GM21723 (cell line): Measurements from ENCODE around the gene KCNQ2.
"Not testable (repeated sequence)": the region's sequence is repeated elsewhere in the genome, so short reads cannot be mapped to it uniquely, and the experiment has no call there.

ENCODE experiments used
- ATAC-seq: cut with Tn5 transposase; IDR thresholded peaks from one replicate; pipeline ENCODE4 v1.9.1; 2021; ENCODE audit warnings: mild to moderate bottlenecking, moderate library complexity; ENCODE audit not compliant: unreplicated experiment

KCNQ2 gene

DNA sequence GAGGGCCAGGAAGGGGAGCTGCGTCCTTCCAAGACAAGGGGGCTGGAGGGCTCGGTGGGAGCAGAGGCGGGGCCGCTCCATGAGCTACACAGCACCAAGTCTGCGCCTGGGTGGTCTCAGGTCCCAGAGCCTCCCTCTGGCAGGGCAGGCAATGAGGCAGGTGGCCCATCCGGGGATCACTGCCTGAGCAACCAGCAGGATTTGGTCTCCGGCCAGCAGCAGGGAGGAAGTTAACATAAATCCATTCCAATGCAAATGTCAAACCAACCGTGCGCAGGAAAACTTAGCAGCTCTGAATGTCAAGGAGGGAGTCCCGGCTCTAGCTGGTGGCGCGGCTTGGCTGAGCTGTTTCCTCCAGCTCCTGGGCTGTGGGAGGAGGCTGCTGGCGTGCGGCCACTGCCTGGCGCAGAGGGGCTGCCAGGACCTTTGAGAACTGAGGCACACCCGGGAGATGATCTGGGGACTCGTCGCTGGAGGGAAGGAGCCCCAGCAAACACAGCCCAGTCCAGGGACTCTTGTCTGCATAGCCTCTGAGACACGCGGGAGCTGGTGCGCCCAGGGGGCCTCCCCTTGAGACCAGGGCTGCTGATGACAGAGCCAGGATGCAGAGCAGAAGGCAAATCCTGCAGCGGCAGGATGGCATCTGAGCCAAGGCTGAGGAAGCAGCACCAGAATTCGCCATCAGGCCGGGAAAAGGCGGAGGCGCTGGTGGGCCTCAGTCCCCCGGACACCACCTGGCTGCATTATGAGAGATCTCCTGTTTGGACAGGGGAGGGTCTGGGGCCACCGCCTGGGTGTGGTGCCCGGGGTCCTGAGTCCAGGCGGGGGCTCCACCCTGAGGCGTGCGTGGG, 78.2 kb downstream of the KCNQ2 start:
- ATAC-seq = no peak

GRCh38 chr20:63393566-63393965, 78.9 kb downstream of the KCNQ2 start:
- no peak for ATAC-seq

- no peak for ATAC-seq
These were observed 79.7 kb downstream of the KCNQ2 start for GRCh38 chr20:63392465-63393365.

DNA sequence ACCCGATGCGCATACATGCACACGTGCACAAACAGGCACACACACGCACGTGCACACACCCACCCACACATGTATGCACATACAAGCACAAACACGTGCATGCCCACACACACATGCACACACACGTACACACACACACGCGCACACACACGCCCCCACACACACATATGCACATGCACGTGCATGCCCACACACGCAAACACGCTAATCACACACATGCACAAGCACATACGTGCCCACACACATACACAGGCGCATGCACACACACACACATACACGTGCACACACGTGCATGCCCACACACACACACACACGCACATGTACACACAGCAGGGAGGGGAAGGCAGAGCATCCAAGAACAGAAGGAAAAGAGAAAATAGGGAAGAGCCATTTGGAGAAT, 84.5 kb downstream of the KCNQ2 start:
- no peak for ATAC-seq

GRCh38 chr20:63387393-63387792, 85.1 kb downstream of the KCNQ2 start:
- ATAC-seq = no peak

DNA sequence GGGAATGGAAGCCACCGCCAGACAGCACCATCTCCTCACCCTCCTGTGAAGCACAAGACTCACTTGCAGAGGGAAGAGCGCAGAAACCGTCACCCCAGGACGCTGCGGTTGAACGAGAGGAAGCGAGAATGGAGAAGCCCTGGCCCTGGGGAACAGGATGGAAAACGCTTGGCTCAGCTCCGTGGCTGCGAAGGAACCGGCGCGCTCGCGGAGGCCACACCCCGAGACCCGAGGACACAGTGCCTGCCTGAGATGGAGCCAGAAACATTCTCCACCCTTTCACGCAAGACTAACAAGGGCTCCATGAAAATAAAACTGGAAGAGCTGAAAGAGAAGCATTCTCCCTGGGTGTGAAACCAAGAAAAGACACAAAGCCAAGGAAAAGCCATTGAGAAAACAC, 86.0 kb downstream of the KCNQ2 start:
- ATAC-seq = no peak

DNA sequence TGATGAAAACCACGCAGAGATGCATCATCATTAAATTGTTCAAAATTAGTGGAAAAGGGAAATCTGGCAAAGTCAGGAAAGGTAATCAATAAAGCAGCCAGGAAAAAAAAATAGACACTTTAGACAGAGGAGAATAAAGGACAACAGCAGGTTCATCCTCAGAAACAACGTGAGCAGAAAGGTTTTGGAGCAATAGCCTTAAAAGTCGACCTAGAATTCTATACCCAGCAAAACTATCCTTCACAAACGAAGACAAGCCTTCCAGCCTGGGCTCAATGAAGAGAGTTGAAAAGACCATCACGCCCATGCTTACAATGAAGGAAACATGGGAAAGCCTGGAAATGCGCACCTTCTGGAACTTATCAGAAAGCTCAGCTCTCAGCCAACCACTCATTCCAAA, 86.6 kb downstream of the KCNQ2 start:
- no peak for ATAC-seq

DNA sequence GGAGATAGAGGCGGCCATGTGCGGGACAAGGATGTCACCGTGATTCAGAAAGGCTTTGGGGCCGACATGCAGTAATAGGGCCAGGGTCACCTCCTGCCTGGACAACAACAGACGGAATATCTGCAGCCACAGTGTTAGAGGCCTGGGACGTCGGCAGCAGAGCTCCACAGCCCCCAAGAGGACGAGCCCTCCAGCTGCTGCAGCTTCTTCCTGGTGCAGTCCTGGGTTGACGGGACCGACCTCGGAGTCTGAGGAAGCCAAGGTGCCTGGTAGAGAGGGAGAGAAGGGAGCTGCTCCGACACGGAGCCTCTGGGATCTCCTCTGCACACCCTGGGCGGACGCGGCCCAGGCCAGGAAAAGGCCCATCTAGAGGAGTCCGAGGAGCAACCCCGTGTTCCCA, 88.1 kb downstream of the KCNQ2 start:
- ATAC-seq = no peak

DNA sequence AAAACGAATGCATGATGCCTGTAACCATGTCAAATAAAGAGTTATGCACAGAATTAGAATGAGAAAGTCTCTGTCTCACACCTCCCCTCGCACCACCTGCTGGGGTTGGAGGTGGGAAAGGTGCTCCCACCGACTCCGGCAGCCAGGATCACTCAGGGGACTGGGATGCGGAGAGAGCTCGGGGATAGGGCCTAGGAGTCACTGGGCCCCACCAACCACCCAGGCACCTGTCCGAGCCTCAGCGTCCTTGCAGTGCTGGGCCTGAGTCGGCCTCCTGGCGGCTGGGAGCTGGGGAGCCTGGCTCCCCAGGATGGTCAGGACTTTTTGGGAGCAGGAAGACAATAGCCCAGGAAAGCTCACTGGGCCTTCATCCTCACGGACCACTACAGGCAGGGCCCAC, 88.9 kb downstream of the KCNQ2 start:
- no peak for ATAC-seq

DNA sequence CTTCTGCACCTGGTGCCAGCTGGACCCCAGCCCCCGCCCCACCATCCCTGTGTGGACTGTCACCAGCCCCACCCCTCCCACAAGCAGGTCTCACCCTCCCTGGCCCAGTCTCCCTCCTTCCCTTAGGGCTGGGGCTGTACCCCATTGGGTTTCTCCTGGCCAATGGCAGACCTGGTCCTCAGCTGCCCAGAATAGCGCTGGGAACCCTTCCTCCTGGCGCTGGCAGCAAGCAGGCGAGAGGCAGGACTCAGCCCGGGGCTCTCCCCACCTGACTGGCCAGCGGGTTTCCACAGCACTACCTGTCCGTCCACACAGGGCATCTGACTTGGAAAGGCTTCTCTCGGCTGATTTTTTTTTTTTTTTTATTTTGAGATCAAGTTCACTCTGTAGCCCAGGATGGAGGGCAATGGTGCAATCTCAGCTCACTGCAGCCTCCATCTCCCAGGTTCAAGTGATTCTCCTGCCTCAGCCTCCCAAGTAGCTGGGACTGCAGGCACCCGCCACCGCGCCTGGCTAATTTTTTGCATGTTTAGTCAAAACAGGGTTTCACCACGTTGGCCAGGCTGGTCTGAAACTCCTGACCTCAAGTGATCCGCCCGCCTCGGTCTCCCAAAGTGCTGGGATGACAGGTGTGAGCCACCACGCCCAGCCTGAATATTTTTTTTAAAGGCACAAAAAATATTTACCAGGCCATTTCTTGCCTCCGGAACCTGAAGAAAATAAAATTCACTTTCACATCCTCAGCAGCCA, 89.7 kb downstream of the KCNQ2 start:
- no peak for ATAC-seq

GRCh38 chr20:63381781-63382431, 90.5 kb downstream of the KCNQ2 start:
- no peak for ATAC-seq

GRCh38 chr20:63380346-63380870, 92.0 kb downstream of the KCNQ2 start:
- ATAC-seq = no peak

DNA sequence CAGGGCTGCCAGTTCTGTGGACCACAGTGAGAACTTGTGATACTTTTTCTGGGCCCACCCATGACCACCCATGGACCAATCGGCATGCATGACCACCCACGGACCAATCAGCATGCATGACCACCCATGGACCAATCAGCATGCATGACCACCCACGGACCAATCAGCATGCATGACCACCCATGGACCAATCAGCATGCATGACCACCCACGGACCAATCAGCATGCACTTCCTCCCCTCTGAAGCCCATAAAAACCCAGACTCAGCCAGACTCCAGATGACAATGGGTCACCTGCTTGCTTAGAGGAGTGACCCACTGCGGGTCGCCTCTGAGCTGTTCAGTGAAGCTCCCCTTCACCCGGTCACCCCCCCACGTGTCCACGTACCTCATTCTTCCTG, 92.6 kb downstream of the KCNQ2 start:
- not testable (repeated sequence) for ATAC-seq

- no peak for ATAC-seq
These were observed 93.2 kb downstream of the KCNQ2 start for GRCh38 chr20:63379296-63379695.

GRCh38 chr20:63378626-63379025, 93.8 kb downstream of the KCNQ2 start:
- ATAC-seq = no peak

DNA sequence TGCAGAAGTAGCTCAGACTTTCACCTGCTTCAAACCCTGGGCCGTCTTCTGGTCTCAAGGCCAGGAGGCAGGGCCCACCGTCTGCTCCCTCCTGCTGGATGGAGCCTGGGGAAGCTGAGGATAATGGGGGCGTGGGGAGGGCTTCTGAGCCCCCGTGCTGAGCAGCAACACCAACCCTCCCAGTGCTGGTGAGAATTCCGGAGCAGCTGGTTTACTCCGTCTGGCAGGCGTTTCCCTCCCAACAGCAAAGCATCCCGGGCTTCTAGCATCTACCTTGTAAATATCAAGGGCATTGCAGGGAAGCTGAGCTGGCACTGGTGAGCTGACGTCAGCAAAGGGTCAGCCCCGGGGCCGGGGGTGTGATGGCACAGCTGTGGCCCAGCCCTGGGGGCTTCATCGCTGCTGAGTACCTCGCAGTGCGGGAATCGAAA, 94.5 kb downstream of the KCNQ2 start:
- no peak for ATAC-seq

GRCh38 chr20:63377256-63377941, 95.1 kb downstream of the KCNQ2 start:
- ATAC-seq = no peak

DNA sequence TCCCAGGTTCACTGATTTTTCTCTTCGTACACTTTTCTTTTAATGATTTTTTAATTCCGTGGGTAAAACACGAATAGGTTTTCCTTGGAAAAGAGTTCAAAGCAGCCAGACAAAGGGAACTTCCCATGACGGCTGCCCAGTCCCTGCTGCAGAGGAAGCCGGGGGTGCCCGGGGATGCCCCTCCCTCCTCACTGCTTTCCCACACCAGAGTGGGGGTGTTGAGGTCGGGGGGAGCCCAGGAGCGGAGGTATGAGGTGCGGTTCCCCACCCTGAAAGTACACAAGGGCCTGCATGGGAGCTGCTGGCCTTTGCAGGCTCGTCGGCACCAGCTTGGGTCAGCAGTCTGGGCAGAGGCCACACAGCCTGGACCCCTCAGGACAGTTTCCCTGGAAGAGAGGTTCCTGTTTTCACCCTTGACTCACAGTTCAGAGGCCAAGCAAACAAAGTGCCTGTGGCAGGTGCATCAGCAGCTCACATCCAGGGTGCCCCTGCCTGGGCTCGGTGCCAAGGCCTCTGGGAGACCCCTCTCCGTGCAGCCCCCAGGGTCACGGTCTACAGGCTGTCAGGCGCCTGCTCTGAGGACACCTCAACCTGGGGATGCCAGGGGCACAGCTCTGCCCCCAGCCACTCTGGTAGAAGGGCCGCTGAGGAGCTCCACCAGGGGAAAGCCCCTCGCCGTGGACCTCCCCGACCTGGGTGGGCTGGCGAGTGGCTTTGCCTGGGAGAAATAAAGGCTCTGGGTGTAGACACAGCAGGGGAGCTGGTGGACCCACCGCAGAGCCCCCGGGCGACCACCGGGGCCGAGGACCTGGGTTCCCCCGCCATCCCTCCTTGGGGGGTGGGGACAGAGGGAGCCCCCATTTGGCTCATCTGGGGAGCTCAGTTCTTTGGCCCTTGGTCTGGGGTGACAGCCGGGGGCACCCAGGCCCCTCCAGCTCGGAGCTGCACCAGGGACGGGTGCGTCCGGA, 95.9 kb downstream of the KCNQ2 start:
- ATAC-seq = no peak

DNA sequence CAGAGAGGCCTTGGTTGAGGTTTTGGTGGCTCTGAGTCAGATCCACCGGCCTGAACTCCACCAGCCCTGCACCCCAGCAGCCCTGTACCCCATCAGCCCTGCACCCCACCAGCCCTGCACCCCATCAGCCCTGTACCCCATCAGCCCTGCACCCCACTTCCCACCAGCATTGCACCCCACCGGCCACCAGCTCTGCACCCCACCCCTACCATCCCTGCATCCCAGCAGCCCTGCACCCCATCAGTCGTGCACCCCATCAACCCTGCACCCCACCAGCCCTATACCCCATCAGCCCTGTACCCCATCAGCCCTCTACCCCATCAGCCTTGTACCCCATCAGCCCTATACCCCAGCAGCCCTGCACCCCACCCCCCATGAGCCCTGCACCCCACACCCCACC, 97.0 kb downstream of the KCNQ2 start:
- no peak for ATAC-seq
